Tibial nerve (tissue), 4 donors: ENCODE measurements around the gene SHROOM3. TPM values are rescaled to one million over a fixed set of nuclear protein-coding genes. Genes with fewer than 3 reads are reported as not detected.
A peak's percentile ranks its signal among the peaks of the same experiment; 100 is the strongest.

Experiments used
- DNase-seq, 2 donors: peaks; one replicate each; pipeline ENCODE4 v3.0.0-alpha.2; 2019; ENCODE audit warnings: low spot score in 2 of 2
- H3K27ac ChIP-seq, 4 donors: fragments of 200-600 bp; sonication (generic) in 3 of 4; one replicate each; pipeline ENCODE4 v1.5.1; 2017 to 2019; ENCODE audit warnings: mild to moderate bottlenecking in 1 of 4
- H3K27me3 ChIP-seq, 2 donors: fragments of 200-600 bp; sonication (generic) in 1 of 2; one replicate each; pipeline versions ENCODE4 v1.5.1 to v1.6.0; 2017 to 2019
- H3K36me3 ChIP-seq, 3 donors: fragments of 200-600 bp; sonication (generic); one replicate each; pipeline ENCODE4 v1.5.1; 2018 to 2019
- H3K4me1 ChIP-seq, 4 donors: fragments of 200-600 bp; sonication (generic) in 3 of 4; one replicate each; pipeline ENCODE4 v1.5.1; 2017 to 2019
- H3K4me3 ChIP-seq, 4 donors: fragments of 200-600 bp; sonication (generic) in 3 of 4; one replicate each; pipeline ENCODE4 v1.5.1; 2017 to 2019; ENCODE audit warnings: mild to moderate bottlenecking in 1 of 4, moderate library complexity in 1 of 4
- H3K9me3 ChIP-seq, 4 donors: fragments of 200-600 bp; sonication (generic) in 3 of 4; one replicate each; pipeline ENCODE4 v1.5.1; 2017 to 2019
- CTCF ChIP-seq, 5 experiments: fragments of 200-600 bp in 3 of 5; fragments of 450-650 bp in 2 of 5; sonication (generic) in 3 of 5; IDR thresholded peaks; one replicate each; pipeline ENCODE4 v1.5.1; 2016 to 2019; ENCODE audit warnings: antibody characterized with exemption in 5 of 5, mild to moderate bottlenecking in 3 of 5, moderate library complexity in 2 of 5
- EP300 ChIP-seq, 2 donors: sonication (generic); formaldehyde crosslinking; IDR thresholded peaks; one replicate each; pipeline ENCODE4 v1.6.1; 2017; ENCODE audit warnings: antibody characterized with exemption in 2 of 2, mild to moderate bottlenecking in 1 of 2
- POLR2A ChIP-seq, 2 donors: fragments of 450-650 bp; IDR thresholded peaks; one replicate each; pipeline ENCODE4 v1.6.1; 2017; ENCODE audit warnings: antibody characterized with exemption in 2 of 2, mild to moderate bottlenecking in 2 of 2, moderate library complexity in 2 of 2
- WGBS, 2 donors: methylation state at CpG; one replicate each; pipeline ENCODE4 v1.1.5; 2018; 5-methylcytosine and 5-hydroxymethylcytosine counted together
- total RNA-seq, 4 donors: library from RNA; depleted of rRNA; stranded (reverse); fragments of >200 nt; gene quantifications; one replicate each; pipeline ENCODE4 v1.1.0, GENCODE V29; 2016

Gene SHROOM3
- total RNA-seq, 4 donors from 2014 or later = 28.0 to 49.8 (median 37.9) TPM

- whole genome bisulfite sequencing, 2 donors = 67 to 72% methylated on average over 3 of the region's 3 CpGs
- no peak for TF ChIP-seq CTCF (IDR thresholded peaks at IDR 0.05)
- TF ChIP-seq EP300 (IDR thresholded peaks at IDR 0.05) = peak in 1 of 2 donors; percentile 33
- no peaks in the 10 kb centered on the region for H3K27me3 ChIP-seq
- peaks cover 0 to 24% (median 2%) of the 10 kb centered on the region in 4 donors for H3K4me1 ChIP-seq
- H3K9me3 ChIP-seq = no peaks in the 10 kb centered on the region
- no peak for DNase-seq
- peak overlapping the region in 1 of 4 donors; percentile 3 for H3K27ac ChIP-seq
- H3K36me3 ChIP-seq = no peaks in the 10 kb centered on the region
- no peak overlapping the region for H3K4me3 ChIP-seq
Measured at GRCh38 chr4:76615999-76616398, 181.0 kb downstream of the SHROOM3 start.

GRCh38 chr4:76616526-76616925 lies 181.5 kb downstream of the SHROOM3 start:
- Histone ChIP-seq H3K9me3 (no peaks in the 10 kb centered on the region), H3K4me1 (peaks cover 0 to 19% (median under 1%) of the 10 kb centered on the region in 4 donors), H3K27ac (no peak overlapping the region), H3K36me3 (no peaks in the 10 kb centered on the region), H3K27me3 (no peaks in the 10 kb centered on the region), H3K4me3 (no peak overlapping the region)
- WGBS, 2 donors = 91 to 95% methylated on average over 2 of the region's 2 CpGs
- DNase-seq = no peak
- no peak for TF ChIP-seq POLR2A (IDR thresholded peaks at IDR 0.05)
- no peak for TF ChIP-seq EP300 (IDR thresholded peaks at IDR 0.05)
- no peak for TF ChIP-seq CTCF (IDR thresholded peaks at IDR 0.05)

- no peak overlapping the region for H3K4me3 ChIP-seq
- H3K27me3 ChIP-seq = no peaks in the 10 kb centered on the region
- DNase-seq = no peak
- 45 to 82% methylated on average over 4 of the region's 4 CpGs for WGBS, 2 donors
- TF ChIP-seq EP300 (IDR thresholded peaks at IDR 0.05) = no peak
- no peak for TF ChIP-seq POLR2A (IDR thresholded peaks at IDR 0.05)
- no peak for TF ChIP-seq CTCF (IDR thresholded peaks at IDR 0.05)
- no peaks in the 10 kb centered on the region for H3K9me3 ChIP-seq
- no peaks in the 10 kb centered on the region for H3K36me3 ChIP-seq
- no peak overlapping the region for H3K27ac ChIP-seq
- H3K4me1 ChIP-seq = peaks cover 0 to 31% (median 3%) of the 10 kb centered on the region in 4 donors
Measured at GRCh38 chr4:76620723-76621468, 185.9 kb downstream of the SHROOM3 start.

GRCh38 chr4:76622126-76622525 lies 187.1 kb downstream of the SHROOM3 start:
- Histone ChIP-seq H3K27ac (peak overlapping the region in 1 of 4 donors; percentile 4), H3K27me3 (no peaks in the 10 kb centered on the region), H3K36me3 (no peaks in the 10 kb centered on the region), H3K4me3 (no peak overlapping the region), H3K9me3 (no peaks in the 10 kb centered on the region), H3K4me1 (peaks cover 0 to 40% (median 3%) of the 10 kb centered on the region in 4 donors)
- TF ChIP-seq CTCF (IDR thresholded peaks at IDR 0.05) = no peak
- no peak for TF ChIP-seq POLR2A (IDR thresholded peaks at IDR 0.05)
- no peak for TF ChIP-seq EP300 (IDR thresholded peaks at IDR 0.05)
- DNase-seq = no peak
- WGBS, 2 donors = 41 to 56% methylated on average over 4 of the region's 4 CpGs

- Histone ChIP-seq H3K4me1 (peaks cover 0 to 40% (median 3%) of the 10 kb centered on the region in 4 donors), H3K27ac (peak overlapping the region in 1 of 4 donors; percentile 4)
- no peak for DNase-seq
Measured at GRCh38 chr4:76622717-76623116, 187.7 kb downstream of the SHROOM3 start.

More at GRCh38 chr4:76622717-76623116, 187.7 kb downstream of the SHROOM3 start:
- H3K4me3 ChIP-seq = no peak overlapping the region
- H3K27me3 ChIP-seq = no peaks in the 10 kb centered on the region
- 63 to 84% methylated on average over 1 of the region's 1 CpG for WGBS, 2 donors
- H3K9me3 ChIP-seq = no peaks in the 10 kb centered on the region
- TF ChIP-seq CTCF (IDR thresholded peaks at IDR 0.05) (no peak), EP300 (IDR thresholded peaks at IDR 0.05) (no peak), POLR2A (IDR thresholded peaks at IDR 0.05) (no peak)
- no peaks in the 10 kb centered on the region for H3K36me3 ChIP-seq
